IgD-negative memory B cell (primary cell): ENCODE results near the gene THAP7. TPM values are rescaled to one million over a fixed set of nuclear protein-coding genes. Genes with fewer than 3 reads are reported as not detected.
A peak's percentile ranks its signal among the peaks of the same experiment; 100 is the strongest.

ENCODE experiments used
- H3K27ac Mint-ChIP-seq, 3 donors: one replicate each; pipeline ENCODE4 v1.8.0; 2020 to 2022; ENCODE audit warnings: mild to moderate bottlenecking in 3 of 3, mixed read lengths in 3 of 3, moderate library complexity in 1 of 3
- H3K27me3 Mint-ChIP-seq: one replicate; pipeline ENCODE4 v1.8.0; 2021; ENCODE audit warnings: mixed read lengths
- H3K36me3 Mint-ChIP-seq: one replicate; pipeline ENCODE4 v1.8.0; 2020; ENCODE audit warnings: mild to moderate bottlenecking, mixed read lengths
- H3K4me1 Mint-ChIP-seq, 3 donors: one replicate each; pipeline ENCODE4 v1.8.0; 2020 to 2022; ENCODE audit warnings: mixed read lengths in 3 of 3, mild to moderate bottlenecking in 1 of 3
- H3K4me3 Mint-ChIP-seq, 4 donors: one replicate each; pipeline ENCODE4 v1.8.0; 2020 to 2022; ENCODE audit warnings: mild to moderate bottlenecking in 4 of 4, mixed read lengths in 4 of 4, moderate library complexity in 3 of 4
- H3K9me3 Mint-ChIP-seq, 3 donors: one replicate each; pipeline ENCODE4 v1.8.0; 2020 to 2021; ENCODE audit warnings: mixed read lengths in 3 of 3, mild to moderate bottlenecking in 1 of 3
- polyA plus RNA-seq: library from polyadenylated mRNA; unstranded; fragments of 300-500 nt; fragmentation: Illumina TruSeq; gene quantifications from one replicate; pipeline ENCODE4 v1.2.3, GENCODE V29; 2021

THAP7 gene
- polyA plus RNA-seq, 1 donor from 2014 or later = 55.9 TPM

DNA sequence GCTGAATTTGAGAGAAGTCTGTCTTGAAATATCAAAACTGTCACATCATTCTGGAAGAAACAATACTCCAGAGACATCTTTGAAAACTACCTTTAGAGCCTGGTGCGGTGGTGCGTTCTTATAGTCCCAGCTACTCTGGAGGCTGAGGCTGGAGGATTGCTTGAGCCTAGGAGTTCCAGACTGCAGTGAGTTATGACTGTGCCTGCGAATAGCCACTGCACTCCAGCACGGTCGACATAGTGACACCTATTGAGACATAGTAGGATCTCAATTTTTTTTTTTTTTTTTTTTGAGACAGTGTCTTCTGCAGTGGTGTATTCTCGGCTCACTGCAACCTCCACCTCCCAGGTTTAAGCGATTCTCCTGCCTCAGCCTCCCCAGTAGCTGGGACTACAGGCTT lies 46.4 kb downstream of the THAP7 start:
- Mint-ChIP-seq H3K36me3 (peaks cover 1% of the 10 kb centered on the region), H3K9me3 (no peaks in the 10 kb centered on the region), H3K4me3 (peak overlapping the region in 1 of 4 donors; percentile 48), H3K27me3 (peaks cover 15% of the 10 kb centered on the region), H3K4me1 (peaks cover 4 to 5% (median 4%) of the 10 kb centered on the region in 3 donors), H3K27ac (no peak overlapping the region)

DNA sequence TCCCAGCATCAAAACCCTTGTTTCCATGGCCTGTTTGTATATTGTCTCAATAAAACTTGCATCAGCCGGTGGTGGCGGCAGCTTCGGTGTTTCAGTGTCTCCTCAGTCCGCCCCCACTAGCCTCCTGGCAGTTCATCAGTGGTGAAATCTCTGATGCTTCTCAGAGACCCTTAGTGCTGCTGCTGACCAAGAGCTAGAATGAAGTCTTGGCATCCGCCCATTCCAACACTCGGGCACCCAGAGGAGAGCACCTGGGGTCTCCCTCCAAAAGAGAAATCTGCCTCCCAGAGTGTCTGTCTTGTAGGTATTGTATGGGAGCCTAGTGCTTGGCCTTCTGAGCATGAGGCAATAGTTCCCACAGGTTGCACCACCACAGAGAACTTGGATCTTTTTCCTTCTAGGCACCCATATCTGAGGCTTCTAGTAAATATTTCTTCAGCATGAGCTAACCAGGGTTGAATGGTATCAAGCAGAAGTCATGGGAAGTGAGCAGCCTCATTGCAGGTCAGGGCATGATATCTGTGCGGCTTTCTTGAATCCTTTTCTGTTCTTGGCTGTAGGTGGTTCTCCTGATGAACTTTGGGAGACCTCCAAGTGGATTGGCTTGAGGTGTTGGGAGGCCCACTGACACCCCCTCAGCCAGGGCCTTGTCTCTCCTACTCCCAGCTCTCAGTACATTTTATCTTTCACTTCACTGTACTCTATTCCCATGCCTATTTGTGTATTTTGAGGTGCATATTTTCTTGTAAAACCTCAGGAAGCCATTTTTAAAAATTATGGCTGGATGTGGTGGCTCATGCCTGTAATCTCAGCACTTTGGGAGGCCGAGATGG lies 48.0 kb downstream of the THAP7 start:
- Mint-ChIP-seq H3K4me3 (peak overlapping the region in 1 of 4 donors; percentile 13), H3K36me3 (peaks cover 1% of the 10 kb centered on the region), H3K27me3 (peaks cover 11% of the 10 kb centered on the region), H3K9me3 (no peaks in the 10 kb centered on the region), H3K4me1 (peaks cover 4 to 6% (median 5%) of the 10 kb centered on the region in 3 donors), H3K27ac (no peak overlapping the region)

DNA sequence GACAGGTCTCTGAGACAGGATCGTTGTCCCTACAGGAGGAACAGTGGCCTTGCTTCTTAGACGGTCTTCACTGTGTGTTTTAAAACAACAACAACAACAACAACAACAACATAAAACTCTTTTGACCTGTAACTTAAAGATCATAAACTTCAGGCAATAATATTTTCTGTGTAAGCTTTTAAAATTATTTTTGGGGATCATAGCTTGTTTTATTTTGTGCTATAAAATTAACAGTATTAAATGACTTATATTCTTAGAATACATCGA lies 48.6 kb downstream of the THAP7 start:
- no peak overlapping the region for H3K27ac Mint-ChIP-seq
- H3K36me3 Mint-ChIP-seq = peaks cover 1% of the 10 kb centered on the region
- no peak overlapping the region for H3K4me3 Mint-ChIP-seq
- H3K27me3 Mint-ChIP-seq = peaks cover 8% of the 10 kb centered on the region
- peaks cover 5 to 6% (median 5%) of the 10 kb centered on the region in 3 donors for H3K4me1 Mint-ChIP-seq
- H3K9me3 Mint-ChIP-seq = no peaks in the 10 kb centered on the region

DNA sequence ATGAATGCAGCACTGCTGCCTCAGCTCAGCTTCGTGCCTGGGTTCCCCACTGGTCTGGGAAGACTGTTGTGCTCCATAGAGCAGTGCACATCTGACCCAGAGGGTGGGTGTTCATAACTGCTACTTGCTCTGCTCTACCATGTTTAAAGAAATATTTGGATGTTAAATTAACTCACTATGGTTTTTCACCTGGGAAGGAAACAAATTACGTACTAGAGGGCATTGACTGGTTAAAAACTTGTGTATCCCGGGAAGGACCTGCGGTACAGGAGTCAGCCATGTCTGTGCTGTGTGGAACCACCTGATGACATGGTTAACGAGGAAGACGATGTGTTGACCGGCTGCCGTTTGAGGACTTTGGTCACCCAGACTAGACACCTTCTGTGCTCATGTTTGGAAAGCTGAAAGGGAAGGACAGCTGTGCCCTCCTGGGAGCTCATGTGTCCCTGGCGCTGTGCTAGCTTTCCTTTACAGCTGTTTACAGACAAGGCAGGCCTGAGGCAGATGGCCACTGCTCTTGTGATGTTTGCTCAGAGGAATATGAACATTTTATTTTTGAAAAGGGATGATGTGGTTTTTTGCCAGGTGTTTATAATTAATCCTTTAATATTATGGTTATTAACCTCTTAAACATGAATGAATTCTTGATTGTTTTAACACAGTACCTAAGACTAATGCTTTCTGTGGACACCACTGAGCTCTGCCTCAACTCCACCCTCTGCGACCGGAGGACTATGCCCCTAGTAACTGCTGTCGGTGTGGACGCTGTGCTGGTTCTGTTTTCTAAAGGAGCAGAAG lies 49.2 kb downstream of the THAP7 start:
- peaks cover 5 to 10% (median 6%) of the 10 kb centered on the region in 3 donors for H3K4me1 Mint-ChIP-seq
- peaks cover 3% of the 10 kb centered on the region for H3K36me3 Mint-ChIP-seq
- H3K27ac Mint-ChIP-seq = peak overlapping the region in 2 of 3 donors; percentile 9 to 23

DNA sequence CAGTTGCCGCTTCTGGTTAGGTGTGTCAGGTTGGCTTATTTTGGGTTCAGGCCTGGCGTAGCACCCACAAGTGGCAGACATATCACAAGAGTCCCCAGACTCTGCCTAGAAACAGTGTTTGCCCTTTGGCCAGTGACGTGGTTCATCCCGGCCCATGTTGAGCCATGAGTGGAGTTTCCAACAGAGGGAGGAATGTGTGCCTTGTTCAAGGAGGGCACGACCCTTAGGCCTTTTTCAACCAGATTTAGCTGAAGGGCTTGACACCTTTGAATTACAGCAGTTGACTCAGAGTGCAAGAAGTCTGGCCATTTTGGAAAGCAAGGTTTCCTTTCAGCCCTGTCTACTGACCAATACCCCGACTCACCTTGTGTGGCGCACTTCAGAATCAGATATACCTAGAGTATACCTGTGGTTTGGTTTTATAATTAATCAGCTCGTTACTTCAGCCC lies 50.0 kb downstream of the THAP7 start:
- Mint-ChIP-seq H3K4me3 (no peak overlapping the region), H3K36me3 (peaks cover 3% of the 10 kb centered on the region), H3K27me3 (no peaks in the 10 kb centered on the region), H3K9me3 (no peaks in the 10 kb centered on the region), H3K27ac (peak overlapping the region in 1 of 3 donors; percentile 23), H3K4me1 (peaks cover 5 to 10% (median 6%) of the 10 kb centered on the region in 3 donors)

More for the DNA sequence above, 49.2 kb downstream of the THAP7 start:
- Mint-ChIP-seq H3K4me3 (no peak overlapping the region), H3K9me3 (no peaks in the 10 kb centered on the region), H3K27me3 (peaks cover 3% of the 10 kb centered on the region)

DNA sequence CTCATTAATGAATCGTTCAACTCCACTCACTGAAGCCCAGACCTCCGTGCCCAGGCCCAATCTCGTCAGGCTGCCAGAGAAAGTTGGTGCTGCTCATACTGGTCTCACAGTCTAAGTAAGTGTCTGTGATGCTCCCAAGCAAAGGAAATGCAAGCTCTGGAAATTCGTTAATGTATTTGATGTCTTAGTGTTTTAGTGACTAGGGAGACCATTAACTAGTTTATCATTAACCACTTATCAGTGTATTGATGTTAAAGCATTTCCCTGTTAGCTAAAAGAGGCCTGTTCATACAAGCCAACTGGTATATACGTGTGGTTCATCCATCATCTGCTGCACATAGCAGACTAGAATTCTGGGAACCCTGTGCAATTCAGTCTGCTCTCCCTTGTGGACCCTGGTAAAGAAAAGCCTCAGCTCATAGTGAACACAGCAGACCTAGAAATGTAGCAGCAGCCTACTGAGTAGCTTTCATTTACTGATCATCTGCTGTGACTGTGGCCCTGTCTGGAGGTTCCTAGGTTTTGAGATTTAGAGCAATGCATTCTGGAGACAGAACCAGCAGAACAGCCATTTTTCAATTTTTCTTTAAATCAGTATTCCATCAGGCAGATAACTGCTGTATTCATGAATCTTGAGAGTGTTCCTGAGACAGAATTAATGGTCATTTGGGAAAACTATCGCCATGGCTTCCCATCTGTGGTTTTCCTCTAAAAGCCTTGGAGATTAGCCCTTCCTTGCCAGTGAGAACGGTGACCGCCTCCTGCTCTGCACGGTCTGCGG lies 50.6 kb downstream of the THAP7 start:
- H3K27ac Mint-ChIP-seq = no peak overlapping the region
- H3K9me3 Mint-ChIP-seq = no peaks in the 10 kb centered on the region
- H3K4me1 Mint-ChIP-seq = peaks cover 3 to 15% (median 8%) of the 10 kb centered on the region in 3 donors
- no peak overlapping the region for H3K4me3 Mint-ChIP-seq
- H3K36me3 Mint-ChIP-seq = peaks cover 3% of the 10 kb centered on the region
- H3K27me3 Mint-ChIP-seq = no peaks in the 10 kb centered on the region

DNA sequence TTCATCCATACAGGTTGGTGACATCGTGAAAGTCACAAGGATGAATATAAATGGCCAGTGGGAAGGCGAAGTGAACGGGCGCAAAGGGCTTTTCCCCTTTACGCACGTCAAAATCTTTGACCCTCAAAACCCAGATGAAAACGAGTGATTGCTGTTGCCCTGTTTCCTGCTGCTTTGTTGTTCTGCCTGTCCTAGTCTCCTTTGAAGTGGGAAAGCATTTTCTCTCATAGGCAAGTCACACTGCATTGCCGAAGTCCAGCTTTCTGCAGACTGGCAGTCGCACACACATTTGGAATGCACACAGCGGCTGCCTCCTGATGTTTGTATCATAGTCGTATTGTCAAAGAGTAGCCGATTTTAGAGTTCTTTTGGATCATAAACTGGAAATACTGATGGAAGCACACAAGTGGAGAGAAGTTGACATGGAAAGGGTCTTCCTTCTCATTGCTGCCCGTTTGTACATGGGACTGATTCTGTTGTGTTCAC lies 52.2 kb downstream of the THAP7 start:
- Mint-ChIP-seq H3K4me1 (peaks cover 13 to 28% (median 17%) of the 10 kb centered on the region in 3 donors), H3K4me3 (no peak overlapping the region), H3K9me3 (no peaks in the 10 kb centered on the region), H3K36me3 (peaks cover 3% of the 10 kb centered on the region), H3K27ac (peak overlapping the region in 1 of 3 donors; percentile 8), H3K27me3 (no peaks in the 10 kb centered on the region)

Other genes starting within 250 kb of the THAP7 start
- 0.23 TPM for gene SERPIND1, start 228.0 kb downstream of the THAP7 start, polyA plus RNA-seq
- 43.4 TPM for gene PI4KA, start 143.3 kb downstream of the THAP7 start, polyA plus RNA-seq
- 23.0 TPM for gene SNAP29, start 143.1 kb downstream of the THAP7 start, polyA plus RNA-seq
- gene CRKL, start 84.7 kb downstream of the THAP7 start, polyA plus RNA-seq = 47.2 TPM
- gene AIFM3, start 34.9 kb downstream of the THAP7 start, polyA plus RNA-seq = 2.3 TPM
- gene LZTR1, start 19.8 kb downstream of the THAP7 start, polyA plus RNA-seq = 11.9 TPM
- gene P2RX6, start 13.0 kb upstream of the THAP7 start, polyA plus RNA-seq = not detected
- not detected for gene SLC7A4, start 30.4 kb upstream of the THAP7 start, polyA plus RNA-seq
- not detected for gene LRRC74B, start 43.8 kb upstream of the THAP7 start, polyA plus RNA-seq